Testis (tissue), 2 donors: ENCODE data around the gene HELZ.

Source experiments
- CTCF ChIP-seq, 3 experiments: fragments of 450-650 bp in 2 of 3; fragments of 200-600 bp in 1 of 3; sonication (generic) in 1 of 3; IDR thresholded peaks; one replicate each; pipeline ENCODE4 v1.5.1; 2016 to 2019; ENCODE audit warnings: antibody characterized with exemption in 3 of 3, mild to moderate bottlenecking in 2 of 3, moderate library complexity in 1 of 3
- POLR2A ChIP-seq: fragments of 450-650 bp; IDR thresholded peaks from one replicate; pipeline ENCODE4 v1.6.1; 2017; ENCODE audit warnings: antibody characterized with exemption, mild to moderate bottlenecking, moderate library complexity

GRCh38 chr17:67125417-67125816, 119.6 kb downstream of the HELZ start:
- TF ChIP-seq CTCF (IDR thresholded peaks at IDR 0.05) (no peak), POLR2A (no peak)
